Measurements from ENCODE around the gene TMEM270.

TMEM270 gene

DNA sequence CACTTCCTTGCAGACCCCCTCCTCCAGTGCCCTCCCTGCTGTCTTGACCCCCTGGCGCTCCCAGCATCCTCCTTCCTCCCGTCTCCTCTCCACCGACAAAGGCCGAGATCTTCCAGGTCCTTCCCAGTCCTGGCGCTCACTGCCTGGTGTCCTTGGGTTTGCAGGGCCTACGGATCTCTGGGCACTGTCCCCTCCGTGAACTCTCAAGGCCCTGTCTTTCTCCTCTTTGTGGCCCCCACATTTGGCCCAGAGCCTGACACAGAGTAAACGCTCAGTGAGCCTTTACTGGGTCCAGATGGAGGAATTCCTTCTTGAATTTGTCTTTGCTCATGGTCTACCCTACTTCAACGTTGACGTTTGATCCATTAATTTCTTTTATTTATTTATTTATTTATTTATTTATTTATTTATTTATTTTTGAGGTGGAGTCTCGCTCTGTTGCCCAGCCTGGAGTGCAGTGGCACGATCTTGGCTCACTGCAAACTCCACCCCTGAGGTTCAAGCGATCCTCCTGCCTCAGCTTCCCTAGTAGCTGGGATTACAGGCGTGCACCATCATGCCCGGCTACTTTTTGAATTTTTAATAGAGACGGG is 29.7 kb downstream of the TMEM270 start:
- no peak for DNase-seq (ENCODE audit: low spot score)
- peak overlapping the region; percentile 87 to 93 for H3K27ac ChIP-seq
- TF ChIP-seq, protein P1, sequence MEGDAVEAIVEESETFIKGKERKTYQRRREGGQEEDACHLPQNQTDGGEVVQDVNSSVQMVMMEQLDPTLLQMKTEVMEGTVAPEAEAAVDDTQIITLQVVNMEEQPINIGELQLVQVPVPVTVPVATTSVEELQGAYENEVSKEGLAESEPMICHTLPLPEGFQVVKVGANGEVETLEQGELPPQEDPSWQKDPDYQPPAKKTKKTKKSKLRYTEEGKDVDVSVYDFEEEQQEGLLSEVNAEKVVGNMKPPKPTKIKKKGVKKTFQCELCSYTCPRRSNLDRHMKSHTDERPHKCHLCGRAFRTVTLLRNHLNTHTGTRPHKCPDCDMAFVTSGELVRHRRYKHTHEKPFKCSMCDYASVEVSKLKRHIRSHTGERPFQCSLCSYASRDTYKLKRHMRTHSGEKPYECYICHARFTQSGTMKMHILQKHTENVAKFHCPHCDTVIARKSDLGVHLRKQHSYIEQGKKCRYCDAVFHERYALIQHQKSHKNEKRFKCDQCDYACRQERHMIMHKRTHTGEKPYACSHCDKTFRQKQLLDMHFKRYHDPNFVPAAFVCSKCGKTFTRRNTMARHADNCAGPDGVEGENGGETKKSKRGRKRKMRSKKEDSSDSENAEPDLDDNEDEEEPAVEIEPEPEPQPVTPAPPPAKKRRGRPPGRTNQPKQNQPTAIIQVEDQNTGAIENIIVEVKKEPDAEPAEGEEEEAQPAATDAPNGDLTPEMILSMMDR (IDR thresholded peaks at IDR 0.05), result no peak
- H3K4me3 ChIP-seq, result no peak overlapping the region

DNA sequence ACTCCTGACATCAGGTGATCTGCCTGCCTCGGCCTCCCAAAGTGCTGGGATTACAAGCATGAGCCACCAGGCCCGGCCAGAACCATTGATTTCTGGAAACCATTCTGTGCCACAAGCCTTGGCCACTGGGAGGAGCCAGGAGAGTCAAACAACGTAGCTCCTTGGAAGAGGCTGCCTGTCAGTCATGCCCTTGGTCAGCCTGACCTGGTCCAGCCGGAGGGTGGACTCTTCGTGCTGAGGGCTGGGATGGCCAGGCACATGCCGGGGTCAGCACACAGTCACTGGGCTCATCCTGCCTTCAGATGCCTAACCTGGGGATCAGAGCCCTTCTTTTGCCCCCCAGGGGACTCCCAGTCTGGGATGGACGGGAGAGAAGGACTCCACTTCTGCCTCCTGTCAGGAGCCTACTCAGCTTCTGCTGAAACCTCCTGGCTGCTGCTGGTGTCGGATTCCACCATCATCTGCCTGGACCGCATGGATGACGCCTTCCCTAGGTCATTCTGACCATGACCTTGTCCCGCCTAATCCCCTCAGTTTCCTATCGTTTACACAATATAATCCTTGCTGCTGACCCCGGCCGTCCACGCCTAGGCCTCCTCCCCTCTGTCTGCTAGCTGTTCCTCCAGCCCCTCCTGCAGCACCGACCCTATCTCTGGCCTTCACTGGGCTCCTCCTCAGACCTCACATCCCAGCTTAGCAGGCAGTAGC is 30.4 kb downstream of the TMEM270 start:
- peak overlapping the region; percentile 87 to 93 for H3K27ac ChIP-seq
- DNase-seq (ENCODE audit: low spot score), result peak; percentile 85
- H3K4me3 ChIP-seq, result no peak overlapping the region
- TF ChIP-seq, protein P1 (IDR thresholded peaks at IDR 0.05), result no peak

DNA sequence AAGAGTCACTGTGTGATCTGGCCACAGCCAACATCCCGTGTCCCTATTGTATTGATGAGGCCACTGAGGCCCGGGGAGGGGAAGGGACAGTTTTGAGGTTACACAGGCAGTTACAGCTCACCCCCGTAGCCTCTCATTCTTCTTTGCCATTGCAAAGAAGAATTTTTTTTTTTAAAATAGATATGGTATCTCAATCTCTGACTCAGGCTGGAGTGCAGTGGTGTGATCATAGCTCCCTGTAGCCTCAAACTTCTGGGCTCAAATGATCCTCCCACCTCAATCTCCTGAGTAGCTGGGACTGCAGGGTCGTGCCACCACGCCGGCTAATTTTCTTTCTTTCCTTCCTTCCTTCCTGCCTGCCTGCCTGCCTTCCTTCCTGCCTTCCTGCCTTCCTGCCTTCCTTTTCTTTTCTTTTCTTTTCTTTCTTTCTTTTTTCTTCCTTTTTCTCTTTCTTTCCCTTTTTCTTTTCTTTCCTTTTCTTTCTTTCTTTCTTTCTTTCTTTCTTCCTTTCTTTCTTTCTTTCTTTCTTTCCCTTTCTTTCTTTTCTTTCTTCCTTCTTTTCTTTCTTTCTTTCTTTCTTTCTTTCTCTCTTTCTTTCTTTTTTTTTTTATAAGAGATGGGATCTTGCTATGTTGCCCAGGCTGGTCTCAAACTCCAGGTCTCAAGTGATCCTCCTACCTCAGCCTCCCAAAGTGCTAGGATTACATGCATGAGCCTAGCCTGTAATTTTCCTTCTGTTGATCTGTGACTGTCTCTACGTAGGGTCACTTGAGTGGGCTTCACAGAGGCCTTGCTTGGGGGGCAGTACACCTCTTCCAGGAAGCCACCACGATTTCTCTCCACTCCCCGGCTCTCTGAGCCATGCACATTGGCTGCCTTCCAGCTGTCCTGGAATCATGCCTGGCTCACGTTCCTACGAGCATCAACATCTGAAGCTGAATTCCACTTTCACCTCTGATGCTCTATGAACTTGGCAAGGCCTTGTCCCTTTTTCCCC is 31.3 kb downstream of the TMEM270 start:
- DNase-seq (ENCODE audit: low spot score), result no peak
- peak overlapping the region; percentile 87 to 96 for H3K27ac ChIP-seq
- TF ChIP-seq, protein P1 (IDR thresholded peaks at IDR 0.05), result no peak

DNA sequence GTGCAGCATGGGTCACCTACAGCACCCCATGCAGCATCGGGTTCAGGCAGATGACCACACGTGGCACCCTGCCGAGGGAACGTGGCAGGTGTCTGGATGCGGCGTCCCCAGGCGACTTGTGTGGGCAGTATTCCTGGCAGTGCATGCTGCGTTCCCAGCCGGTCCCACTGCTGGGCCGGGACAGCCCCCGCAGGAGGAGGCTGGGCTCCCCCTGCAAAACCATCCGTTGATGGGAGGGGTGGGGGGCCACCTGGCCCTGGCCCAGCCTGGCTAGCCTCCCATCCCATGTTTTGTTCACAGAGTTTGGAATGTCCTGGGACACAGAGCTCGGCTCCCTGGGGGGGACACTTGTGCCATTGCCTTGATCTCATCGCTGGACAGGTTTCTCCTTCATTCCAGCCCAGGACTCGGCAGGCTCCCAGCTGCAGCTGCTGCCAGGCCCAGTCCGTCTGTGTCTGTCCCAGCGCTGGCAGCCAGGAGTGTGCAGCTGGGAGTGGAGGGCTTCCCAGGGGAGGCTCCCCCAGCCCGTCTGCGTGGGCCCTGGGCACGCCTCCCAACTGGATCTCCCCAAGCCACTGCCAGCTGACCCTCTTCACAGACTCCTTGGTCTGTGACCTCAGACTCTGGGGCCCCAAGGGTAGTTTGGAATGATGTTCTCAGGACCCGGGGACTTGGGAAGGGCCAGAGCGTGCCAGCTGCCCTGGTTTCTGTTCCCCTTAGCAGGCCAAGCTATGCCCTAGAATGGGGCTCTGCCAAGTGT is 32.6 kb downstream of the TMEM270 start:
- DNase-seq (ENCODE audit: low spot score), result peak; percentile 98
- TF ChIP-seq, protein P1 (IDR thresholded peaks at IDR 0.05), result no peak
- Histone ChIP-seq H3K27ac (peak overlapping the region; percentile 87 to 96), H3K4me3 (peak overlapping the region; percentile 6)

More for the DNA sequence above, 31.3 kb downstream of the TMEM270 start:
- H3K4me3 ChIP-seq, result peak overlapping the region; percentile 6

DNA sequence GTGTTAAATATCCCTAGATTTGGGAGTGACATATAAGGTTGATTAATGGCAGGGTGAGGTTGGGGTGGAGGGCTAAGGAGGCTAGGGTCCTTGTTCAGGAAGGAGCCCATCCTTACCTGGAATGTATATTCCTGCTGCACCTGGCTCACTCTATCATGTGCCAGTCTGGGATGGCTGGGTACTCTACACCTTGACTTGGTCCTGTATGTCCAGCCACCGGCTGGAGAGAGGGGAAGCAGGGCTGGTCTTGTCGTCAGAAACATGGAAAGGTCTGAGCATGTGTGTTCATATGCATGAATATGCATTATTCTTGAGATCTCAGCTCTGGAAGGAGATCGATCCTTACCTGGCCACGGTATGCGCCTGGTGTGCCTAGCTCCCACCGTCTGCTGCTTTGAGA is 33.2 kb downstream of the TMEM270 start:
- DNase-seq (ENCODE audit: low spot score), result no peak
- H3K27ac ChIP-seq, result peak overlapping the region; percentile 87 to 96
- peak overlapping the region; percentile 31 for H3K4me3 ChIP-seq
- TF ChIP-seq, protein P1 (IDR thresholded peaks at IDR 0.05), result no peak
